Activated naive CD4-positive, alpha-beta T cell treated with anti-CD3 and anti-CD28 coated beads, Interleukin-2, amount 50 U/mL, for 24 hours (primary cell): Measurements from ENCODE around the gene RBBP8NL.

Experiments
- H3K27ac Mint-ChIP-seq: one replicate; pipeline ENCODE4 v1.8.0; 2021; ENCODE audit warnings: mild to moderate bottlenecking, mixed read lengths
- H3K27me3 Mint-ChIP-seq: one replicate; pipeline ENCODE4 v1.8.0; 2021; ENCODE audit warnings: mixed read lengths
- H3K36me3 Mint-ChIP-seq: one replicate; pipeline ENCODE4 v1.8.0; 2021; ENCODE audit warnings: mixed read lengths
- H3K4me1 Mint-ChIP-seq: one replicate; pipeline ENCODE4 v1.8.0; 2021; ENCODE audit warnings: mixed read lengths
- H3K4me3 Mint-ChIP-seq: one replicate; pipeline ENCODE4 v1.8.0; 2021; ENCODE audit warnings: mild to moderate bottlenecking, mixed read lengths
- H3K9me3 Mint-ChIP-seq: one replicate; pipeline ENCODE4 v1.8.0; 2021; ENCODE audit warnings: mixed read lengths

Gene RBBP8NL, protein sequence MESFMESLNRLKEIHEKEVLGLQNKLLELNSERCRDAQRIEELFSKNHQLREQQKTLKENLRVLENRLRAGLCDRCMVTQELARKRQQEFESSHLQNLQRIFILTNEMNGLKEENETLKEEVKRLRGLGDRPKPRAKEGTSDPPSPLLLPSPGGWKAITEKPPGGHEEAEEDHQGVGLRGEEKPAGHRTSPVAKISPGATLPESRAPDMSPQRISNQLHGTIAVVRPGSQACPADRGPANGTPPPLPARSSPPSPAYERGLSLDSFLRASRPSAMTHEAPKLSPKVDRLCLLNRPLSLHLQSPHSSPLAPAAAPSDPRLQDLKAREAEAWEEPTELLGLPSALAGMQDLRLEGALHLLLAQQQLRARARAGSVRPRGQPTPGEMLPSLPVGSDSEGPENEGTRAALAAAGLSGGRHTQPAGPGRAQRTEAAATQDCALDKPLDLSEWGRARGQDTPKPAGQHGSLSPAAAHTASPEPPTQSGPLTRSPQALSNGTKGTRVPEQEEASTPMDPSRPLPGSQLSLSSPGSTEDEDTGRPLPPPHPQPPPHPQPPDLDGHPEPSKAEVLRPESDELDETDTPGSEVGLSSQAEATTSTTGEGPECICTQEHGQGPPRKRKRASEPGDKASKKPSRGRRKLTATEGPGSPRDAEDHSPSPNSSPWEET

GRCh38 chr20:62427172-62428001 is at the start of gene RBBP8NL:
Gene RBBP8NL (minus strand): TSS chr20:62427539. CDS start chr20:62419647, 7,892 bp downstream.
- H3K36me3 Mint-ChIP-seq, result no peaks in the 10 kb centered on the region
- H3K4me1 Mint-ChIP-seq, result no peaks in the 10 kb centered on the region
- H3K4me3 Mint-ChIP-seq, result no peak within 1 kb of the TSS
- H3K27me3 Mint-ChIP-seq, result no peaks in the 10 kb centered on the region
- H3K9me3 Mint-ChIP-seq, result no peaks in the 10 kb centered on the region
- H3K27ac Mint-ChIP-seq, result no peak within 1 kb of the TSS

- Mint-ChIP-seq H3K4me1 (peaks cover 5% of the 10 kb centered on the region), H3K27ac (no peak overlapping the region), H3K36me3 (no peaks in the 10 kb centered on the region), H3K9me3 (no peaks in the 10 kb centered on the region), H3K27me3 (peaks cover 28% of the 10 kb centered on the region), H3K4me3 (no peak overlapping the region)
Measured at GRCh38 chr20:62476056-62476838, 48.9 kb upstream of the RBBP8NL start.

DNA sequence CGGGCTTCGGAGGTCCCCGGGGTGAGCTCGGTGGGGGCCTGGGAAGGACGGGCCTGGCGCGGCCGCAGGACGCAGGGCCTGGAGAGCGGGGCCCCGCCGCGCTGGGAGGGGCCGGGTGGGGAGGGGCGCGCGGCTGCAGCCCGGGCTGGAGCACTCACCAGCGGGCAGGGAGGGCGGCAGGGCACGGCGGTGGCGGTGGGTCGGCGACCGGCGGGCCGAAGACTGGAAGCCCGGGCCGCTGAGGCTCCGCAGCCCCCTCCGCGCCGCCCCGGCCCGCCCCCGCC is 48.4 kb upstream of the RBBP8NL start, which contains the start of gene GATA5:
TSS of gene GATA5 (minus strand) at position 224 of the 284 bp plus-strand sequence. CDS start 474 bp downstream, outside the sequence.
- Mint-ChIP-seq H3K27ac (no peak within 1 kb of the TSS), H3K27me3 (peaks cover 28% of the 10 kb centered on the region), H3K4me3 (peak within 1 kb of the TSS; percentile 71)

GRCh38 chr20:62475027-62475771 is 47.9 kb upstream of the RBBP8NL start:
- H3K4me1 Mint-ChIP-seq, result peaks cover 5% of the 10 kb centered on the region
- H3K4me3 Mint-ChIP-seq, result no peak overlapping the region
- no peak overlapping the region for H3K27ac Mint-ChIP-seq
- H3K27me3 Mint-ChIP-seq, result peaks cover 28% of the 10 kb centered on the region
- H3K36me3 Mint-ChIP-seq, result no peaks in the 10 kb centered on the region
- H3K9me3 Mint-ChIP-seq, result no peaks in the 10 kb centered on the region

More for the DNA sequence above, 48.4 kb upstream of the RBBP8NL start, which contains the start of gene GATA5:
- Mint-ChIP-seq H3K4me1 (peaks cover 5% of the 10 kb centered on the region), H3K9me3 (no peaks in the 10 kb centered on the region), H3K36me3 (no peaks in the 10 kb centered on the region)

GRCh38 chr20:62474604-62475026 is 47.3 kb upstream of the RBBP8NL start:
- no peaks in the 10 kb centered on the region for H3K36me3 Mint-ChIP-seq
- no peak overlapping the region for H3K4me3 Mint-ChIP-seq
- peaks cover 5% of the 10 kb centered on the region for H3K4me1 Mint-ChIP-seq
- H3K27me3 Mint-ChIP-seq, result peaks cover 32% of the 10 kb centered on the region
- H3K9me3 Mint-ChIP-seq, result no peaks in the 10 kb centered on the region
- H3K27ac Mint-ChIP-seq, result no peak overlapping the region

DNA sequence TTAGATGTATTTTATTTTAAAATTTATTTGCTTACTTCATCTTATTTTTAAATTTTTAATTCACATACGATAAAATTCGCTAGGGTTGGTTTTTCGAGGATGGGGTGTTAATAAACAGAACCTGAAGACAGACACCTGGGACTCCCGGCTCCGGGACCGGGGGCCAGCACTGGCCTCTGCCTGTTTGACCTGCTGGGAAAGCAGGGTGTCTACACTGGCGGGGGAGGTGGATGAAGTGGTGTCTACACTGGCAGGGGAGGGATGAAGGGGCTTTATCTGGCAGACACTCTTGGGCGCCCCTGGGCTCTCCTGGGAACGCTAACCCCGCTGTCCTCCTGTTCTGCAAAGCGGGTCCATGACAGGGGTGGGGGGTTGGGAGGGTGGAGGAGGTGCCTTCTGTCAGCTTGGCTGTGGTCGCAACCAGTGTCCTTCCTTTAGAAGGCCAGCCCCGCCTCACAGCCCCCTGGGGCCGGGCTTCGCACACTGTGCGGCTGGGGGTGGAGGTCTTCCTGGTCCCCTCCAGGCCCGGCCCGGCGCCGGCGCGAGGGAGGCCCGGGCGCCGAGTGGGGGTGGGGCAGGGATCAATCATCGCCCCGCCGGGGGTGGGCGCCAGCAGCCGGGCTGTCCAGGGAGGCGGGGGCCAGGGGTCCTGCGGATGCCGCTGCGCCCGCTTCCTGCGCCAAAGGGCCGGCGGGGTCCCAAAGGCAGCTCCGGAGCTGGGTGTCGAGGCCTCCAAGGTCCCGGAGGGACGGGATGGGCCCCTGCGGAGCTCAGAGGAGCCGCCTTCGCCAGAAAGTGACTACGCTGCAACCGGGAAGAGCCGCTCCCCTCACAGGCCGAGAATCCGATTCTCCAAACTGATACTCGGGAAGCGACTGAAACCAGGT is 46.6 kb upstream of the RBBP8NL start:
- H3K36me3 Mint-ChIP-seq, result no peaks in the 10 kb centered on the region
- H3K4me1 Mint-ChIP-seq, result peaks cover 5% of the 10 kb centered on the region
- H3K9me3 Mint-ChIP-seq, result no peaks in the 10 kb centered on the region
- no peak overlapping the region for H3K27ac Mint-ChIP-seq
- no peak overlapping the region for H3K4me3 Mint-ChIP-seq
- peaks cover 26% of the 10 kb centered on the region for H3K27me3 Mint-ChIP-seq

DNA sequence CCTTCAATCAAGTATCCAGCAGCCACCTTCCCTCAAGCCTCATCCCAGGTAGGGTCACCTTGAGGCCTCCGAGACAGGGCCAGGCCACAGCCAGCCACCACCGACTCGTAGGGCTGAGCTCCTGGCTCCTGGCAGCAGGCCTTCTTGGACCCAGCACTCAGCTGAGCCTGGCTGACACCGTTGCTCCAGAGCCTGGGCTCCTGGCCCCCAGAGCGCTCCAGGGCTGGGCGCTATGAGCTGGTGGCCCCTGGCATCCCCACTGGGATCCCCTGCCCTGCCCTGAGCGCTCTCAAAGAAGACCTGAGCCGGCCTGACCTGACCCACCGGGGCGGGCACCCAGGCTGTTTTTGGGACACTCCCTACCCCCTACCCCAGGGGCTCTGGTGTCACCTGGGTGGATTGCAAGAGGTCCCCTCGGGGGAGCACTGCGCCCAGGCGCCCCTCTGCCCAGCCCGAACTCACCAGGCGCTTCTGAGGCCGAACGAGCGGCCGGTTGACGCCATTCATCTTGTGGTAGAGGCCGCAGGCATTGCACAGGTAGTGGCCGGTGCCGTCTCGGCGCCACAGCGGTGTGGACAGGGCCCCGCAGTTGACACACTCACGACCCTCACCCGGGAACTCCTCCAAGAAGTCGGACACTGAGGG is 45.7 kb upstream of the RBBP8NL start:
- H3K36me3 Mint-ChIP-seq, result no peaks in the 10 kb centered on the region
- no peak overlapping the region for H3K27ac Mint-ChIP-seq
- peaks cover 19% of the 10 kb centered on the region for H3K27me3 Mint-ChIP-seq
- peaks cover 5% of the 10 kb centered on the region for H3K4me1 Mint-ChIP-seq
- H3K9me3 Mint-ChIP-seq, result no peaks in the 10 kb centered on the region
- no peak overlapping the region for H3K4me3 Mint-ChIP-seq

DNA sequence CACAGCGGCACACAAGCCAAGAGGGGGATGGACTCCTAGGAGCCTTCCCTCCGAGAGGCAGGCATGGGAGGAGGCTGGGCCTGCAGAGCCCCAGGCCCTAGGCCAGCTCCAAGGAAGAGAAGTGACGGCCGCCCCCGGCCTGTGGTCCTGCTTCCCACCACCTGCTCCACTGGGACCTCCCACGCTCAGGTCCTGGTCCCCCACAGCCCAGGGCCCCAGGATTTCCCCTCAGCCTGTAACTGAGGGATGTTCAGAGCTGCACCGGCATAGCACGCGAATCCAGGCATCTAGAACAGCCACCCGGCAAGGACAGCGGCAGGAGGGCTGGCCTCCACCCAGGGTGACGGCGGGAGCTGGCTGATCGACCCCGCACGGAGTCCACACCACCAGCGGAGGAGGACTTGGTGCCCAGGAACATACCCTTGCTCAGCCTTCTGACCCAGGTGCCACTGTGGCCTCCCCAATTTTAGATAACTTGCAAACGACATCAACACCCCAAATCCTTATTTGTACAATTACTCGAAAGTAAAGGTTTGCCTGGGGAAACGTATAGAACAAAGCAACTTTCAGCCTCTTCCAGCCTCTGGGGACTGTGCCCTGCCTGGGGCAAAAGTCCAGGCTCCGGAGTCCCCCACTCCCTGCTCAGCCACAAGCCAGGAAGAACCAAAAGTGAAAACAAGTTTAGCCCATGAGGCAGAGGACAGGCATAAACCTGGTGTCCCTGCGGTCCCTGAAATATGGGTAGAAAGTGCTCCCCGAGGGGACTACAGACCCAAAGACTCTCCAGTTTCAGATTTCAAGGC is 45.0 kb upstream of the RBBP8NL start:
- Mint-ChIP-seq H3K9me3 (no peaks in the 10 kb centered on the region), H3K27me3 (peaks cover 16% of the 10 kb centered on the region), H3K36me3 (no peaks in the 10 kb centered on the region), H3K4me3 (no peak overlapping the region), H3K4me1 (peaks cover 5% of the 10 kb centered on the region), H3K27ac (no peak overlapping the region)

GRCh38 chr20:62470459-62470858 is 43.1 kb upstream of the RBBP8NL start:
- H3K27ac Mint-ChIP-seq, result no peak overlapping the region
- H3K27me3 Mint-ChIP-seq, result peaks cover 12% of the 10 kb centered on the region
- H3K4me1 Mint-ChIP-seq, result no peaks in the 10 kb centered on the region
- no peak overlapping the region for H3K4me3 Mint-ChIP-seq
- no peaks in the 10 kb centered on the region for H3K36me3 Mint-ChIP-seq
- H3K9me3 Mint-ChIP-seq, result no peaks in the 10 kb centered on the region

DNA sequence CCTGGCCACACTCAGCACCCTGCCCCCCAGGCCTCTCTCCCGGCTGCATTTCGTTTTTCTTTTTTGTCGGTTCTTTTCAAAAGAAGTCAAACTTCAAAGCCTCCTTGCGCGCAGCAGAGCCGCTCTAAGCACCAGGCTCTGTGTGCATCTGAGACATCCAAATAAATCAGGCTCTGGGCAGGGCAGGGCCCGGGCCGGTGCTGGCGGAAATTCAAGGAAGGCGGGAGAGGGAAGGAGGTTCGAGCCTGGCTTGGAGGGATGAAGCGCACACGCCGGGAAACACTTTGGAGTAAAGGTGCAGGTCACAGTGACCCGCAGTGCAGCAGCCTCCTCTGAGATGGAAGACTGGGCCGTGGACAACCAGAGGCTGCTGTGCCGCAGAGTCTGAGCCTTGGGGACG is 42.7 kb upstream of the RBBP8NL start:
- Mint-ChIP-seq H3K9me3 (no peaks in the 10 kb centered on the region), H3K4me3 (no peak overlapping the region), H3K36me3 (no peaks in the 10 kb centered on the region), H3K27ac (no peak overlapping the region), H3K27me3 (peaks cover 12% of the 10 kb centered on the region), H3K4me1 (no peaks in the 10 kb centered on the region)

GRCh38 chr20:62469352-62469751 is 42.0 kb upstream of the RBBP8NL start:
- H3K4me3 Mint-ChIP-seq, result no peak overlapping the region
- peaks cover 12% of the 10 kb centered on the region for H3K27me3 Mint-ChIP-seq
- no peaks in the 10 kb centered on the region for H3K36me3 Mint-ChIP-seq
- no peaks in the 10 kb centered on the region for H3K4me1 Mint-ChIP-seq
- H3K9me3 Mint-ChIP-seq, result no peaks in the 10 kb centered on the region
- H3K27ac Mint-ChIP-seq, result no peak overlapping the region

- Mint-ChIP-seq H3K36me3 (no peaks in the 10 kb centered on the region), H3K4me3 (no peak overlapping the region), H3K9me3 (no peaks in the 10 kb centered on the region), H3K27me3 (peaks cover 5% of the 10 kb centered on the region), H3K27ac (no peak overlapping the region), H3K4me1 (no peaks in the 10 kb centered on the region)
Measured at GRCh38 chr20:62466806-62467537, 39.6 kb upstream of the RBBP8NL start.
